Activated CD4-positive, alpha-beta T cell treated with anti-CD3 and anti-CD28 coated beads, Interleukin-2, amount 50 U/mL, for 16 hours (primary cell): Measurements from ENCODE around the gene PLEKHN1.

Experiments
- DNase-seq: peaks from one replicate; pipeline ENCODE4 v3.0.0-alpha.2; 2020

PLEKHN1 gene

GRCh38 chr1:961132-961669 is 5.1 kb upstream of the PLEKHN1 start:
- DNase-seq: no peak

- DNase-seq: no peak
Observed at GRCh38 chr1:962381-963300, 3.6 kb upstream of the PLEKHN1 start.

- DNase-seq: no peak
Observed at GRCh38 chr1:963301-963651, 3.0 kb upstream of the PLEKHN1 start.

GRCh38 chr1:963746-964525 is 2.3 kb upstream of the PLEKHN1 start:
- no peak for DNase-seq

DNA sequence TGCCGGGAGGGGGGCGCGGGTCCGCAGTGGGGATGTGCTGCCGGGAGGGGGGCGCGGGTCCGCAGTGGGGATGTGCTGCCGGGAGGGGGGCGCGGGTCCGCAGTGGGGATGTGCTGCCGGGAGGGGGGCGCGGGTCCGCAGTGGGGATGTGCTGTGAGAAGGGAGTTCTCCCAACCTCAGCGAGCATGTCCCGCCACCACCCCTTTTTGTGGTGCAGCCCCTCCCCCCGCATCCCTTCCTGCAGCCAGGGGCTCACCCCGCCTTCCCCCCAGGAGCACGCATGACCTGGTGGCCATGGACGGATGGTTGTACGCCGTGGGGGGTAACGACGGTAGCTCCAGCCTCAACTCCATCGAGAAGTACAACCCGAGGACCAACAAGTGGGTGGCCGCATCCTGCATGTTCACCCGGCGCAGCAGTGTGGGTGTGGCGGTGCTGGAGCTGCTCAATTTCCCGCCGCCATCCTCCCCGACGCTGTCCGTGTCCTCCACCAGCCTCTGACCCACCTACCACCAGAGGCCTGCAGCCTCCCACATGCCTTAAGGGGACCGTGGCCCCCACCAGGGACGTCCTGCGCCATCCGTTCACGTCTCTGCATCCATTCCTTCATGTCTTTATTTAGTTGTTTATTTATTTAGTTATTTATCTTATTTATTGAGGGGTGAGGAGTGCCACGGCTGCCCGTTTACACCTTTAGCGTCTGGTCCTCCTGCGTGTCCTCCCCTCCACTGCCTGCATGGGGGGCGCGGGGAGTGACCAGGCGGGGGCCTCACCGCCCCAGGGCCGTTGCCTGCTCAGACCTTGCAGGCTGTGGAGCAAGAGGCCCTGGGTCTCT is 1.4 kb upstream of the PLEKHN1 start:
- DNase-seq: no peak

DNA sequence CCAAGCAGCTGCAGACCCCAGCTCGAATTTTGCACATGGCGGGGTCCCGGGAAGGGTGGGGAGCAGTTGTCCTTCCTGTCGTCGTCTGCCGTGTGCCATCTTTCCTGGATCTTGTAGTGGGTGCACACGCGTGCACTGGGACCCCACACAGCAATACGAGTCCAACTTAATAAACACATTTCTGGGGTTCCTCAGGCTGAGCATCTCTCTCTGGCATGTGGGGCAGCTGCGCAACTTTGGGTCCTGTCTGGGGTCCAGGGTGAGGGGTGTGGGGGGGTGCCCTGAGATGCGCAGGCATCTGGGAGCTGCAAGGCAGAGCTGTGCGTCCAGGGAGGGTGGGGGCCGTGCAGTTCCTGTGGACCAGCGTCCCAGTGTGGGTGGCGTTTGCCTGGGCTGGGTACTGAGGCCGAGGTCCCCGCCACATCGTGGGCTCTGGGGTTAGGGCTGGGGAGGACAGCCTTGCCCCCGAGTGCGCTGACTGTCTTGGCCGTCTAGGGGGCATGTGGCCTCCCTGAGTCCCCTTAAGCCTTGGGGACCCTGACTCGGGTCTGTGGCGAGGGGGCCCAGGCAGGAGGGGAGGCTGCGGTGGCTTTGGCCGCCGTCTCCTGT is 652 bp upstream of the PLEKHN1 start:
- DNase-seq: no peak

- peak; percentile 86 for DNase-seq
Observed at GRCh38 chr1:966704-967300, 520 bp downstream of the PLEKHN1 start.

DNA sequence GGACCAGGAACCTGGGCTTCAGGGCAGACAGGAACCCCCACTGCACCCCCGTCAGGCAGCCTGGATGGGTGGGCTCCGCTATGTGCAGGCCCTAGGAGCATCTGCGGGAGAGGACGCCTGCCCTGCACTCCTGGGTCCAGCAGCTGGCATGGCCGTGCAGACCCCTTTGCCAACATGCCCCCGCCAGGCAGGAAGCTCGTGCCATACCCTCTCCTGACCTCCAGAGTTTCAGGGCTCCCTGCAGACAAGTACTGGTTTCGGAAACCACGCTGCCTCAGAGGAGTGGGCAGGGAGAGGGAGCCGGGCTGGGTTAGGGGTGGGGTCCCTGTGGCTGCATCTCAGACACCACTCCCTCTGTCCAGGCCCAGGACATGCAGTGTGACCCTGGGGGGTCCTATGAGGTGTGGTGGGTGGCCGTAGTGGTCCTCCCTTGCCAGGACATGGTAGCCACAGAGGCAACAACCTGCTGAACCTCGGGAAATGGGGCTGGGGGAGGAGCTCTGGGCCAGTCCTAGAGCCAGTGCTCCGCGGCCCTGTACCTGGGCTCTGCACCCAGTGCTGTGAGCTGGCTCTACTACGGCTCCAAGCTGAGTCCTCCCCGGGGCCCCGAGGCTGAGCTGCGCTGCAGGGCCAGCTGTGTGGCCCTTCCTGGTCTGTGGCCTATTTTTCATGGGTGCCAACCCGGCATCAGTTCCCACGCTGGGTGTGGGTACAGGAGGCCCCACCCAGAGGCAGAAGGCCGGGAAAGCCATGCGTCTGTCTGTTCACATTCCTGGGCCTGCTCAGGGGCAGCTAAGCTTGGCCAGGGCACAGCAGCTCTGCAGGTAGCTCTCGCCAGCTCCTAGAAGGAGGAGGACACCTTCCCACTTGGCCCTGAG is 1.4 kb downstream of the PLEKHN1 start:
- DNase-seq: no peak

DNA sequence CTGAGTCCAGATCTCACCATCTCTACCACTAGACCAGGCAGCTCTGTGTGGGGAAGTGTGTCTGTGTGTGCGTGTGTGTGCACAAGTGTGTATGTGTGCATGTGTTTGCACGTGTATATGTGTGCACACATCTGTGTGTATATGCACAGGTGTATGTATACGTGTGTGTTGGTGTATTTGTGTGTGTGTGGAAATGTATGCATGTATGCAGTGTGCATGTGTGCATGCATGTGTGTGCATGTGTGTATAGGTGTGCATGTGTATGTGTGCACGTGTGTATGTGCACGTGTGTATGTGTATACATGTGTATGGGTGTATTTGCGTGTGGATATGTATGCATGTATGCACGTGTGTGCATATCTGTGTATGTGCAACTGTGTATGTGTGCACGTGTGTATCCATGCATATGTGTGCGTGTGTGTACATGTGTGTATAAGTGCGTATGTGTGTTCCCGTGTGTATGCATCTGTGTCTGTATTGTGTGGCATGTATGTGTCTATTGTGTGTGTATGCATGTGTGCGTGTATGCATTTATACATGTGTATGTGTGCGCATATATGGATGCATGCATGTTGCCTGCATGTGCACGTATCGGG is 3.1 kb downstream of the PLEKHN1 start:
- DNase-seq: no peak

DNA sequence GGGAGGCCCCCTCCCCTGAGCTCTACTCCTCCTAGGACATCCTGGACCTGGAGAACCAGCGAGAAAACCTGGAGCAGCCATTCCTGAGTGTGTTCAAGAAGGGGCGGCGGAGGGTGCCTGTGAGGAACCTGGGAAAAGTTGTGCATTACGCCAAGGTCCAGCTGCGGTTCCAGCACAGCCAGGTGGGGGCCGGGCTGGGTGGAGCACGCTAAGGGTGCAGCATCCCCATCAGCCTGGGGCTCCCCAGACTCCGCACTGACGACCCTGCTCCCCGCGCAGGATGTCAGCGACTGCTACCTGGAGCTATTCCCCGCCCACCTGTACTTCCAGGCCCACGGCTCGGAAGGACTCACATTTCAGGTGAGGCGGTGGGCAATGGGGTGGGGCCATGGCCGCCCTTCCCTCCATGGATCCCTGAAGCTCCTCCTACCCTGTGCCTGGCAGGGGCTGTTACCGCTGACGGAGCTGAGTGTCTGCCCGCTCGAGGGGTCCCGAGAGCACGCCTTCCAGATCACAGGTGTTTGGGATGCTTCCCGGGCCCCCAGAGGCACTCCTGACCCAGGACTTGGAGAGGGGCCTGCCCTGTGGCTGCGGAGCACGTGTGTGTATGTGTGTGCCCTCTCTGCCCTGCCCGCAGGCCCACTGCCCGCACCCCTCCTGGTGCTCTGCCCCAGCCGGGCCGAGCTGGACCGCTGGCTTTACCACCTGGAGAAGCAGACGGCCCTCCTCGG is 4.1 kb downstream of the PLEKHN1 start:
- no peak for DNase-seq

GRCh38 chr1:970973-971730 is 4.9 kb downstream of the PLEKHN1 start:
- DNase-seq: no peak

DNA sequence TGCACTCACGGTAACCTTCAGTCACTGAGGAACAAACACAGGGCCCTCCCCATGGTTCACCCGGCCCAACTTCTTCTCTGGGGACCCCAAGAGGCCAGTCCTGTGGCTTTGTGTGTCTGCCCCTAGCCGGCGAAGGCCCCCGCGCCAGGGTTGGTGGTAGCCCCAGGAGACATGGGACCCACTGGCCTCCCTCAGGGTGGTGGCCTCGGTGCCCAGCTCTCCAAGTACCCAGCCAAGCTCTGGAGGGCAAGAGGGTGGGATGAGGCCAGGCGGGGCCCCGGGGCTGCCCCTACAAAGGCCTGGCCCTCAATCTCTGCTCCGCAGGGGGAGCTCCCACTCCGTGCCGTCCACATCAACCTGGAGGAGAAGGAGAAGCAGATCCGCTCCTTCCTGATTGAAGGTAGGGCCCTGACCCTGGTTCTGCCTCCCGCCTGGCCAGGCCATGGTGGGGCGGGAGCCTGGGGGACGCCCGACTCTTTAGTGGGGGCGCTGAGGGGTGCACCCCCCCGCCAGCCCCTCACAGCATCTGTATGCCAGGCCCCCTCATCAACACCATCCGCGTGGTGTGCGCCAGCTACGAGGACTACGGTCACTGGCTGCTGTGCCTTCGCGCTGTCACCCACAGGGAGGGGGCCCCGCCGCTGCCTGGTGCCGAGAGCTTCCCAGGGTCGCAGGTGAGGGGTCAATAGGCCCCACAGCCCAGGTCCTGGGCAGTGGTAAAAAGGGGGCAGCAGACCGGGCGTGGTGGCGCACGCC is 5.6 kb downstream of the PLEKHN1 start:
- DNase-seq: no peak

DNA sequence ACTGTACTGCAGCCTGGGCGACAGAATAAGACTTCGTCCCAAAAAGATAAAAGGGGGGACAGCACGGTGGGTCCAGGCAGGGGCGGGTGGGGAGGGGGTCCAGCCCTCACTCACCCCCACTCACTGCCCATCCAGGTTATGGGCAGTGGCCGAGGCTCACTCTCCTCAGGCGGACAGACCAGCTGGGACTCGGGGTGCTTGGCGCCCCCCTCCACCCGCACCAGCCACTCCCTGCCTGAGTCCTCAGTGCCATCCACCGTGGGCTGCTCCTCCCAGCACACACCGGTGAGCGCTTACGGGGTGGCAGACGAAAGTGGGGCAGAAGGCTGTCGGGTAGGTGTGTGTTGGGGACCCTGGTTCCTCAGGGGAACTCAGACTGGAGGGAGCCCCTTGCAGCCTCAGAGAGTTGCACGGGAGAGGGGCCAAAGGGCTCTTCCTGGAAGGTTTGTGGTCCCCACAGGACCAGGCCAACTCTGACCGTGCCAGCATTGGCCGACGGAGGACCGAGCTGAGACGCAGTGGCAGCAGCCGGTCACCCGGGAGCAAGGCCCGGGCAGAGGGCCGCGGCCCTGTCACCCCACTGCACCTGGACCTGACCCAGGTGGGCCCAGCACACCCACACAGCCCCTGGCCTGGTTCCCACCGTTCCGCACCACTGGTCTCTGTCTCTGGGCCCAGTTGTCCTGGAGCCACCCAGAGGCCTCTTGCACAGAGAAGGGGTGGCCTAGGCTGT is 6.6 kb downstream of the PLEKHN1 start:
- no peak for DNase-seq

DNA sequence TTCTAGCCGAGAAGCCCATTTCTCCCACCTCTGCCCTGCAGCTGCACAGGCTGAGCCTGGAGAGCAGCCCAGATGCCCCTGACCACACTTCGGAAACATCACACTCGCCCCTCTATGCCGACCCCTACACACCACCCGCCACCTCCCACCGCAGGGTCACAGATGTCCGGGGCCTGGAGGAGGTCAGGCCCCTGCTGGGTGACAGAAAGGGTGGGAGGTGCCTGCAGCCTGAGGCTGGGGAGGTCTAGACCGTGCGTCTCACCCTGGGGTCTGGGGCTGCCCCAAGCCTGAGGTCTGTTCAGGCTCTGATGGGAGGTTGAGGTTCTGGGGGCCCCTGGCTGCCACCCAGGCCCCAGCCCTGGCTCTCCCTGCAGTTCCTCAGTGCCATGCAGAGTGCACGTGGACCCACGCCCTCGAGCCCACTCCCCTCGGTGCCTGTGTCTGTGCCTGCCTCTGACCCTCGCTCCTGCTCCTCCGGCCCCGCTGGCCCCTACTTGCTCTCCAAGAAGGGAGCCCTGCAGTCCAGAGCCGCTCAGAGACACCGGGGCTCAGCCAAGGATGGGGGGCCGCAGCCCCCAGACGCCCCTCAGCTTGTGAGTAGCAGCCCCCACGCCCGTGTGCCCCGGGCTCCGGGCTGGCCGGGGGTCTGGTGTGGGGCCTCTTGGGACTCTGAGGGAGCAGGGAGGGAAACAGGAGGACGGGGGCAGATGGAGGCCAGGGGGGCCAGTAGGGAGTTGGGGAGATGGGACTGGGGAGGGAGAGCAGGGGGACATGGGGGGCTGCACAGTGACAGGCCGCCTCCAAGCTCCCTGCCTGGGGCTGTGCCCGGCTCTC is 7.4 kb downstream of the PLEKHN1 start:
- DNase-seq: no peak

- DNase-seq: no peak
Observed at GRCh38 chr1:974293-974640, 8.0 kb downstream of the PLEKHN1 start.

DNA sequence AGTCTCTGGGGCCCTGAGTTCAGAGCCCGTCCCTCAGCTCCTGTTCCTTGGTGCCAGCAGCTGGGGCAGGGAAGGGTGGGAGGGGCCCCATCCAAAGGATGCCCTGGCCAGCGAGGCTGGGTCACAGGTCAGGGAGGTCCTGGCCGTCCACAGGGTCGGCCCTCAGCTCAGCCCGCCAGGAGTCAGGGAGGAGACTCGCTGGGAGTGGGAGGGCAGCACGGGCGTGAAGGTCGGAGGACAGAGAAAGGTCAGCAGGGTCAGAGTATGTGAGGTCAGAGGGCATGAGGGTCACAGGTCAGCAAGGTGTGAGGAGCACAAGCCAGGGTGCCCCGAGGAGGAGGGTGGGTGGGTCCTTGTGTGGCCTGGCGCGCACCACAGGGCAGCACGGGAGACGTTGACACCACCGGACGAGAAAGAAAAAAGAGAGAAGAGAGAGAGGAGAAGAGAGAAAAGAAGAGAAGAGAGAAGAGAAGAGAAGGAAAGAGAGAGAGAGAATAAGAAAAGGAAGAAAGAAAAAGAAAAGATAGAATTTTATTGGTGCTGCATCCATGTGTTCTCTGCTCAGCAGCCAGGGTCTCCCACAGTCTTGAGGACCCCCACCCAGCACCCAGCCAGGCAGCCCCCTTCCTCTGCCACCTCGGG is 8.5 kb downstream of the PLEKHN1 start:
- DNase-seq: no peak
